ENCODE data around the gene SLC39A9. TPM values are rescaled to one million over a fixed set of nuclear protein-coding genes. Genes with fewer than 3 reads are reported as not detected.

The SLC39A9 gene
- total and polyA plus RNA-seq, 2 experiments from 2014 or later, result 32.9 to 90.9 TPM

GRCh38 chr14:69459122-69459521 lies 60.6 kb downstream of the SLC39A9 start:
- 96% methylated on average over 1 of the region's 1 CpG for WGBS, 2 experiments (ENCODE audit: low coverage in 1 of 2, low lambda C conversion rate in 2 of 2, missing lambda C conversion rate in 2 of 2)
- no peak for DNase-seq
- H3K79me2 ChIP-seq (ENCODE audit: insufficient read depth), result no peaks in the 10 kb centered on the region
- peaks cover 43% of the 10 kb centered on the region; the same call in 1 of the 2 replicates for H3K36me3 ChIP-seq (ENCODE audit: low read depth)
- H3K4me1 ChIP-seq (ENCODE audit: insufficient read depth), result peaks cover 1% of the 10 kb centered on the region
- H3K27ac ChIP-seq, result no peak overlapping the region
- H3K27me3 ChIP-seq (replicated peaks; ENCODE audit: insufficient read depth), result no peaks in the 10 kb centered on the region
- H3K4me2 ChIP-seq (ENCODE audit: unreplicated experiment), result no peak overlapping the region
- no peak overlapping the region for H3K9ac ChIP-seq
- H3K4me3 ChIP-seq, result no peak overlapping the region
- H3K9me3 ChIP-seq (ENCODE audit: low read depth), result no peaks in the 10 kb centered on the region
- TF ChIP-seq EZH2phosphoT487 (IDR thresholded peaks at IDR 0.05; ENCODE audit: insufficient read depth, low read depth) (no peak), EZH2 (IDR thresholded peaks at IDR 0.05; ENCODE audit: insufficient read depth, poor library complexity, severe bottlenecking) (no peak)
- in situ Hi-C loops (cut with MboI), result loop anchor here (25.0 kb wide), 1 partner anchor 222 kb away; no protein-coding TSS in a partner anchor
- H4K20me1 ChIP-seq (ENCODE audit: insufficient read depth), result no peaks in the 10 kb centered on the region
- H3F3A ChIP-seq (ENCODE audit: insufficient read depth), result peaks cover 19% of the 10 kb centered on the region
- H3K9me2 ChIP-seq (ENCODE audit: insufficient read depth), result no peaks in the 10 kb centered on the region
- no peak overlapping the region for H2AFZ ChIP-seq

DNA sequence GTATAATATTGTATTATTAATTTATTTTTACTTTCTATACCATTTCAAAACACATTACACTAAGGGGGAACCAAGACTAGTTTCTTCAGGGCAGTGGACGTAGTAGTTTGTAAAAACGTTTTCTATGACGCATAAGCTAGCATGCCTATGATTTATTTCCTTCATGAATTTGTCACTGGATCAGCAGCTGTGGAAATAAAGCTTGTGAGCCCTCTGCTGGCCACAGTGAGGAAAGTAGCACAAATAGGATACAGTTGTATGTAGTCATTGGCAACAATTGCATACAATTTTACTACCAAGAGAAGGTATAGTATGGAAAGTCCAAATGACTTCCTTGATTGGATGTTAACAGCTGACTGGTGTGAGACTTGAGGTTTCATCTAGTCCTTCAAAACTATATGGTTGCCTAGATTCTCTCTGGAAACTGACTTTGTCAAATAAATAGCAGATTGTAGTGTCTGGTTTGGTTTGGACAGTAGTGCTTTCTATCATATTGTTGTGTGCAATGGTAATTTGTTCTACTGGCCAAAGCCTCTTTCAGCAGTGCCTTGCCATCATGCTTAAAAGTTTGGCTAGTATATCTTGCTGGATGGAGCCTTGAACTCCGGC lies 61.7 kb downstream of the SLC39A9 start:
- no peak overlapping the region for H2AFZ ChIP-seq
- H3K4me3 ChIP-seq, result no peak overlapping the region
- peaks cover 27% of the 10 kb centered on the region for H3F3A ChIP-seq (ENCODE audit: insufficient read depth)
- peaks cover 12% of the 10 kb centered on the region for H3K4me1 ChIP-seq (ENCODE audit: insufficient read depth)
- no peaks in the 10 kb centered on the region for H3K27me3 ChIP-seq (replicated peaks; ENCODE audit: insufficient read depth)
- peaks cover 37% of the 10 kb centered on the region; the same call in 1 of the 2 replicates for H3K36me3 ChIP-seq (ENCODE audit: low read depth)
- H3K79me2 ChIP-seq (ENCODE audit: insufficient read depth), result no peaks in the 10 kb centered on the region
- no peak overlapping the region for H3K4me2 ChIP-seq (ENCODE audit: unreplicated experiment)
- in situ Hi-C loops (cut with MboI), result loop anchor here (25.0 kb wide), 1 partner anchor 223 kb away; no protein-coding TSS in a partner anchor
- H4K20me1 ChIP-seq (ENCODE audit: insufficient read depth), result no peaks in the 10 kb centered on the region
- 25 to 28% methylated on average over 4 of the region's 4 CpGs for WGBS, 2 experiments (ENCODE audit: low coverage in 1 of 2, low lambda C conversion rate in 2 of 2, missing lambda C conversion rate in 2 of 2)
- no peaks in the 10 kb centered on the region for H3K9me2 ChIP-seq (ENCODE audit: insufficient read depth)
- peak; percentile 93 for DNase-seq
- TF ChIP-seq EZH2phosphoT487 (IDR thresholded peaks at IDR 0.05; ENCODE audit: insufficient read depth, low read depth) (no peak), EZH2 (IDR thresholded peaks at IDR 0.05; ENCODE audit: insufficient read depth, poor library complexity, severe bottlenecking) (no peak)
- no peak overlapping the region for H3K9ac ChIP-seq
- H3K27ac ChIP-seq, result peak overlapping the region; percentile 36
- no peaks in the 10 kb centered on the region for H3K9me3 ChIP-seq (ENCODE audit: low read depth)

DNA sequence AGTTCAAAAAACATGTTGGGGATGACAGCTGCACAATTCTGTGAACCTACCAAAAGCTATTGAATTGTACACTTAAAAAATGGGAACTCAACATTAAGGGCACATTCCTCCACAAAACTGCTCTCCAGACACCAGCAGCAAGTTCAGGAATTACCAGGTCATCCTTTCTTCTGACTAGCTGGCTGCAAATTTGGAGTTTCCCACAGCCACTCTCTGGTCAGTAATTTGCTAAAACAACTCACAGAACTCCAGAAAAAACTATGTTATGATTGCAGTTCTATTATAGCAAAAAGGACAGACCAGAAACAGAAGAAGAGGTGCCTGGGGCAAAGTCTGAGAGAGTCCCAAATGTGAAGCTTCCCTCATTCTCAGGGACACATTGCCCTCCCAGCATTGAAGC lies 65.9 kb downstream of the SLC39A9 start:
- Histone ChIP-seq H3K4me1 (ENCODE audit: insufficient read depth) (peaks cover 15% of the 10 kb centered on the region), H4K20me1 (ENCODE audit: insufficient read depth) (no peaks in the 10 kb centered on the region), H3F3A (ENCODE audit: insufficient read depth) (peaks cover 13% of the 10 kb centered on the region; the same call in 1 of the 2 replicates), H3K9me3 (ENCODE audit: low read depth) (no peaks in the 10 kb centered on the region), H3K27me3 (replicated peaks; ENCODE audit: insufficient read depth) (no peaks in the 10 kb centered on the region), H2AFZ (no peak overlapping the region), H3K4me2 (ENCODE audit: unreplicated experiment) (no peak overlapping the region), H3K9me2 (ENCODE audit: insufficient read depth) (no peaks in the 10 kb centered on the region), H3K9ac (peak overlapping the region; percentile 34; the same call in 1 of the 2 replicates), H3K4me3 (peak overlapping the region; percentile 13; the same call in 1 of the 2 replicates), H3K27ac (peak overlapping the region; percentile 77), H3K36me3 (ENCODE audit: low read depth) (peaks cover 9% of the 10 kb centered on the region; the same call in 1 of the 2 replicates), H3K79me2 (ENCODE audit: insufficient read depth) (no peaks in the 10 kb centered on the region)
- no peak for TF ChIP-seq EZH2phosphoT487 (IDR thresholded peaks at IDR 0.05; ENCODE audit: insufficient read depth, low read depth)
- TF ChIP-seq EZH2 (IDR thresholded peaks at IDR 0.05; ENCODE audit: insufficient read depth, poor library complexity, severe bottlenecking), result no peak
- DNase-seq, result peak; percentile 36
- in situ Hi-C loops (cut with MboI), result loop anchor here (25.0 kb wide), 1 partner anchor 227 kb away; no protein-coding TSS in a partner anchor

DNA sequence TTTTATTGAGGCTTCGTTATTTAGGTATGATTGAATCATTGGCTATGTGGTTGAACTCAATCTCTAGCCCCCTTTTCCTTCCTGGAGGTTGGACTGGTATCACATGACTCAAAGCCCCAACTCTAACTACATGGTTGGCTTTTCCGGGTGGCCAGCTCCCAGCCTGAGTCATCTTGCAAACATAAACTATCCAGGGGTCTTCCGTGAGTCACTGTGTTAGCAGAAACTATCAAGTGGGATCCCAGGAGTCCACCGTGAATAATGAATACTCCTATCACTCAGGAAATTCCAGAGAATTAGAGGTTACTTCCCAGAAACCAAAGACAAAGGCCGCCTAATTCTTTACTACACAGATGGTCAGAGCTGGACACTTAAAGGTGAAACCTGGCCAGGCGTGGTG lies 66.3 kb downstream of the SLC39A9 start:
- Histone ChIP-seq H4K20me1 (ENCODE audit: insufficient read depth) (no peaks in the 10 kb centered on the region), H3K36me3 (ENCODE audit: low read depth) (peaks cover 9% of the 10 kb centered on the region; the same call in 1 of the 2 replicates), H3K27ac (peak overlapping the region; percentile 77), H3K4me2 (ENCODE audit: unreplicated experiment) (no peak overlapping the region), H2AFZ (no peak overlapping the region), H3K79me2 (ENCODE audit: insufficient read depth) (no peaks in the 10 kb centered on the region), H3K9me3 (ENCODE audit: low read depth) (no peaks in the 10 kb centered on the region), H3K27me3 (replicated peaks; ENCODE audit: insufficient read depth) (no peaks in the 10 kb centered on the region), H3K9ac (peak overlapping the region; percentile 34; the same call in 1 of the 2 replicates), H3F3A (ENCODE audit: insufficient read depth) (peaks cover 9% of the 10 kb centered on the region; the same call in 1 of the 2 replicates), H3K9me2 (ENCODE audit: insufficient read depth) (no peaks in the 10 kb centered on the region), H3K4me3 (peak overlapping the region; percentile 13; the same call in 1 of the 2 replicates), H3K4me1 (ENCODE audit: insufficient read depth) (peaks cover 15% of the 10 kb centered on the region)
- DNase-seq, result peak; percentile 91
- TF ChIP-seq EZH2phosphoT487 (IDR thresholded peaks at IDR 0.05; ENCODE audit: insufficient read depth, low read depth) (no peak), EZH2 (IDR thresholded peaks at IDR 0.05; ENCODE audit: insufficient read depth, poor library complexity, severe bottlenecking) (no peak)
- 30 to 33% methylated on average over 6 of the region's 6 CpGs for WGBS, 2 experiments (ENCODE audit: low coverage in 1 of 2, low lambda C conversion rate in 2 of 2, missing lambda C conversion rate in 2 of 2)
- in situ Hi-C loops (cut with MboI), result loop anchor here (25.0 kb wide), 1 partner anchor 228 kb away; no protein-coding TSS in a partner anchor
